Endothelial cell of coronary artery (primary cell): ENCODE measurements around the gene MAT1A. TPM values are rescaled to one million over a fixed set of nuclear protein-coding genes. Genes with fewer than 3 reads are reported as not detected.

Experiments
- total RNA-seq: library from RNA; depleted of rRNA; stranded (reverse); fragments of >200 nt; gene quantifications from 2 replicates; pipeline ENCODE4 v1.2.3, GENCODE V29; 2014

Gene MAT1A
- total RNA-seq = not detected in 2 replicates

DNA sequence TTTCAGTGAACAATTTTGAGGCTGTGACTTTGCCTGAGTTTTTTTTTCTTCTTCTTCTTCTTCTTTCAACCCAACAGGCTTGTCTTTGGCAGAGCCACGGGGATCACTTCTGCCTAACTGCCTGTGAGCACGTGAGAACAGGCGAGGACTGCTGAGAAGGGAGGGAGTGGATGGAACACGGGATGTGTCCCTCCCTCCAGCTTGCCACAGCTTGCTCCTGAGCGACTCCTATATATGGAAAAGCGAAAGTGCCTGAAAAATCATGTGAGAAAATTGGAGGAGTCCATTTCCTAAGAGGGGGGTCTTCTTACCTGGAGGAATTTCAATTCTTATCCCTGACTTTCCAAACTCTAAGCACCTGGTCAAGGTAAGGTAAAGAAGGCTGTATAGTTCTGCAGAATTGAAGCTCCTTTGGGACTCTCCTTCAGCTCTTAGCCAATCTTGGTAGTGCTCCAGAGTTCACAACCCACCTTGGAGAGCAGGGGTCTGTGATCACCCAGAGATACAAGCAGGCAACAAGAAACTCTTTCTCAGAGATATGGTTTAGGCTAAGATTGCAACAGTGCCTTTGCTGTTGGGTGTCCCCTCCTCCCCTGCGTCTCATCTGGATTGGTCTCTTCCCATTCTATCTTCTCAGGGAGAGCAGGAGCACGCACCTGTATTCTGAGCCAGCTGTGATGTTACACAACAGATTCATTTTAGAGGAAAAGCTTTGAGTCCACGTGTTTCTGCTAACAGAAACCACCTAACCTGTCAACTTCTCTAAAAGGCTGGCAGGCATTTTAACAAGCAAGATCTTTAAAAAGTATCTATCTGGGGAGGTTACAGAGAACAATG, at the start of gene MAT1A:
TSS of gene MAT1A (minus strand) at position 208 of the 837 bp plus-strand sequence. CDS start 235 bp downstream, outside the sequence.

Other genes starting within 250 kb of the MAT1A start
- gene TMEM254, start 211.0 kb downstream of the MAT1A start, total RNA-seq = 4.1 and 5.1 TPM in 2 replicates
- 3.3 and 3.9 TPM in 2 replicates for gene PLAC9, start 156.9 kb downstream of the MAT1A start, total RNA-seq
- gene ANXA11, start 84.1 kb downstream of the MAT1A start, total RNA-seq = 27.2 and 39.8 TPM in 2 replicates
- gene DYDC1, start 67.1 kb upstream of the MAT1A start, total RNA-seq = not detected in 2 replicates
- not detected in 2 replicates for gene DYDC2, start 67.1 kb upstream of the MAT1A start, total RNA-seq
- gene PRXL2A, start 118.9 kb upstream of the MAT1A start, total RNA-seq = 78.3 and 83.8 TPM in 2 replicates
- 67.5 and 89.7 TPM in 2 replicates for gene TSPAN14, start 164.7 kb upstream of the MAT1A start, total RNA-seq
- 0.09 TPM in 2 replicates for gene SH2D4B, start 248.2 kb upstream of the MAT1A start, total RNA-seq